IMR-90 (cell line): Measurements from ENCODE around the gene CYYR1. TPM values are rescaled to one million over a fixed set of nuclear protein-coding genes. Genes with fewer than 3 reads are reported as not detected.

Experiments
- ATAC-seq: fragments of 200-7000 bp; cut with Tn5 transposase; 2 replicates; pipeline ENCODE4 v1.9.1; 2020; ENCODE audit warnings: low read depth, mild to moderate bottlenecking, moderate library complexity
- BruUV-seq: library from RNA; stranded (reverse); fragments of 400-500 nt; replicated peaks from 2 replicates; lab custom pipeline; 2021; lab: Mats Ljungman, UMichigan
- CTCF ChIA-PET: fragments of 300-600 bp; formaldehyde crosslinking; extraction: SDS; loops from one replicate; lab custom pipeline; 2021; ENCODE audit warnings: antibody characterized with exemption; lab: Yijun Ruan, JAX
- POLR2A ChIA-PET: fragments of 300-600 bp; sonication (Branson Sonifier 250); formaldehyde crosslinking; loops from one replicate; lab custom pipeline; 2022; ENCODE audit warnings: antibody characterized with exemption; ENCODE audit not compliant: unreplicated experiment; lab: Charles Lee
- DNase-seq: peaks from one replicate; pipeline ENCODE4 v3.0.0; 2013
- H2AFZ ChIP-seq: replicated peaks from 2 replicates; pipeline ENCODE3; 2013; ENCODE audit warnings: low read length, mild to moderate bottlenecking; ENCODE audit not compliant: poor library complexity
- H2AK5ac ChIP-seq: 2 replicates; pipeline ENCODE4 v1.6.1; 2013; ENCODE audit warnings: low read depth, low read length, inconsistent platforms
- H2AK9ac ChIP-seq: replicated peaks from 2 replicates; pipeline ENCODE3; 2013; ENCODE audit warnings: mild to moderate bottlenecking, low read depth, low read length, moderate library complexity; ENCODE audit not compliant: poor library complexity
- H2BK120ac ChIP-seq: 2 replicates; pipeline ENCODE4 v1.6.1; 2013; ENCODE audit warnings: low read depth, low read length, inconsistent platforms
- H2BK15ac ChIP-seq: 3 replicates; pipeline ENCODE4 v1.6.1; 2013; ENCODE audit warnings: low read depth, low read length, inconsistent platforms
- H2BK20ac ChIP-seq: 2 replicates; pipeline ENCODE4 v1.6.1; 2013; ENCODE audit warnings: low read depth, mild to moderate bottlenecking, inconsistent platforms, low read length, moderate library complexity
- H2BK5ac ChIP-seq: 2 replicates; pipeline ENCODE4 v1.6.1; 2013; ENCODE audit warnings: mild to moderate bottlenecking, low read depth, low read length, inconsistent platforms; ENCODE audit not compliant: poor library complexity, severe bottlenecking
- H3K14ac ChIP-seq: replicated peaks from 2 replicates; pipeline ENCODE4 v1.6.1; 2013; ENCODE audit warnings: low read depth, low read length, inconsistent platforms
- H3K18ac ChIP-seq: 2 replicates; pipeline ENCODE4 v1.6.1; 2013; ENCODE audit warnings: low read depth, low read length, control low read depth
- H3K23ac ChIP-seq: 2 replicates; pipeline ENCODE4 v1.6.1; 2013; ENCODE audit warnings: low read depth, low read length, inconsistent platforms
- H3K27ac ChIP-seq: 2 replicates; pipeline ENCODE4 v1.5.1; 2013; ENCODE audit warnings: mild to moderate bottlenecking, control low read depth, low read length; ENCODE audit not compliant: insufficient read depth
- H3K27me3 ChIP-seq: 2 replicates; pipeline ENCODE4 v1.6.1; 2013; ENCODE audit warnings: low read length; ENCODE audit not compliant: control insufficient read depth, insufficient read depth
- H3K36me3 ChIP-seq: 2 replicates; pipeline ENCODE4 v1.6.1; 2013; ENCODE audit warnings: low read length, mixed read lengths; ENCODE audit not compliant: control insufficient read depth, insufficient read depth
- H3K4ac ChIP-seq: 2 replicates; pipeline ENCODE4 v1.6.1; 2013; ENCODE audit warnings: low read depth, low read length, inconsistent platforms
- H3K4me1 ChIP-seq: 2 replicates; pipeline ENCODE4 v1.6.1; 2013; ENCODE audit warnings: low read length, mixed read lengths; ENCODE audit not compliant: control insufficient read depth, insufficient read depth
- H3K4me2 ChIP-seq: 2 replicates; pipeline ENCODE4 v1.6.1; 2013; ENCODE audit warnings: low read depth, mild to moderate bottlenecking, control low read depth, low read length, moderate library complexity
- H3K4me3 ChIP-seq: 2 replicates; pipeline ENCODE4 v1.5.1; 2013; ENCODE audit warnings: low read depth, mild to moderate bottlenecking, control low read depth, low read length, moderate library complexity; ENCODE audit not compliant: insufficient read depth
- H3K56ac ChIP-seq: 2 replicates; pipeline ENCODE4 v1.6.1; 2013; ENCODE audit warnings: low read length, inconsistent platforms; ENCODE audit not compliant: insufficient read depth; ENCODE audit errors: extremely low read depth
- H3K79me1 ChIP-seq, 2 experiments: 2 replicates each; pipeline ENCODE4 v1.6.1; 2013; ENCODE audit warnings: low read length in 2 of 2, inconsistent platforms in 1 of 2, low read depth in 1 of 2
- H3K9ac ChIP-seq: 2 replicates; pipeline ENCODE4 v1.6.1; 2013; ENCODE audit warnings: low read depth, low read length, control low read depth
- H3K9me1 ChIP-seq: 2 replicates; pipeline ENCODE4 v1.6.1; 2013; ENCODE audit warnings: low read length, inconsistent platforms; ENCODE audit not compliant: insufficient read depth
- H3K9me3 ChIP-seq: 2 replicates; pipeline ENCODE4 v1.6.1; 2013; ENCODE audit warnings: low read length; ENCODE audit not compliant: control insufficient read depth, insufficient read depth
- H4K20me1 ChIP-seq: 2 replicates; pipeline ENCODE4 v1.6.1; 2013; ENCODE audit warnings: low read length, inconsistent platforms; ENCODE audit not compliant: insufficient read depth
- H4K5ac ChIP-seq: 2 replicates; pipeline ENCODE4 v1.6.1; 2013; ENCODE audit warnings: mild to moderate bottlenecking, low read depth, low read length, control low read depth
- H4K8ac ChIP-seq, 2 experiments: 2 replicates each; pipeline ENCODE4 v1.6.1; 2013; ENCODE audit warnings: low read depth in 2 of 2, low read length in 2 of 2, control low read depth in 1 of 2, inconsistent platforms in 1 of 2
- H4K91ac ChIP-seq: 2 replicates; pipeline ENCODE4 v1.6.1; 2013; ENCODE audit warnings: low read depth, low read length, inconsistent platforms; ENCODE audit not compliant: insufficient read depth
- MAFK ChIP-seq: IDR thresholded peaks from 2 replicates; pipeline ENCODE4 v1.6.1; 2012; ENCODE audit warnings: low read depth, low read length, improper control_type of control experiment
- RFX5 ChIP-seq: IDR thresholded peaks from 2 replicates; pipeline ENCODE4 v1.8.0; 2012; ENCODE audit warnings: low read depth, mild to moderate bottlenecking, low read length, moderate library complexity
- WGBS, 2 experiments: methylation state at CpG; one replicate each; pipeline versions ENCODE4 v1.1.5 to v1.1.7; 2013; ENCODE audit warnings: missing lambda C conversion rate in 2 of 2; ENCODE audit not compliant: insufficient read length in 1 of 2; ENCODE audit errors: extremely low coverage in 2 of 2; 5-methylcytosine and 5-hydroxymethylcytosine counted together
- dilution Hi-C: fragments of 300-500 bp; cut with HindIII; formaldehyde crosslinking; loops from one replicate; pipeline ENCODE4 v1.14.3; 2018; ENCODE audit warnings: low sequenced_read_pairs; ENCODE audit not compliant: unreplicated experiment
- in situ Hi-C: fragments of 300-500 bp; cut with MboI; formaldehyde crosslinking; loops from 3 replicates; pipeline ENCODE4 v1.14.3; 2019; ENCODE audit warnings: low sequenced_read_pairs, inconsistent platforms, mixed read lengths
- intact Hi-C: fragments of 100-400 bp; cut with micrococcal nuclease; formaldehyde crosslinking; loops from 2 replicates; pipeline ENCODE4 v1.10.0; 2022
- polyA plus RNA-seq, 3 experiments: library from polyadenylated mRNA; depleted of rRNA; stranded (reverse); fragments of >200 nt; gene quantifications; 2 replicates each; pipeline ENCODE4 v1.2.3, GENCODE V29; 2012; ENCODE audit warnings: low replicate concordance in 1 of 3
- total RNA-seq: library from RNA; depleted of rRNA; stranded (reverse); fragments of >200 nt; gene quantifications from 2 replicates; pipeline ENCODE4 v1.2.3, GENCODE V29; 2012

CYYR1 gene
- total and polyA plus RNA-seq, 2 of the 4 experiments (the other 2 are of a cell fraction) = not detected

GRCh38 chr21:26553898-26554297 is 19.2 kb downstream of the CYYR1 start:
- no TSS peak for BruUV-seq
- ATAC-seq (no peak), DNase-seq (no peak)
- Histone ChIP-seq H2AK5ac (no peak overlapping the region), H3K9ac (no peak overlapping the region), H3K4ac (no peak overlapping the region), H2BK15ac (no peak overlapping the region), H3K36me3 (no peaks in the 10 kb centered on the region), H2AK9ac (no peak overlapping the region), H3K79me1 (no peaks in the 10 kb centered on the region), H4K91ac (no peak overlapping the region), H2BK20ac (no peak overlapping the region), H3K4me2 (no peak overlapping the region), H2AFZ (no peak overlapping the region), H3K4me3 (no peak overlapping the region), H3K23ac (no peak overlapping the region), H4K5ac (no peak overlapping the region), H2BK5ac (no peak overlapping the region), H3K27ac (no peak overlapping the region), H4K8ac (no peak overlapping the region), H3K56ac (no peak overlapping the region), H3K14ac (no peak overlapping the region), H3K4me1 (no peaks in the 10 kb centered on the region), H3K27me3 (no peaks in the 10 kb centered on the region), H3K9me1 (no peaks in the 10 kb centered on the region), H3K18ac (no peak overlapping the region), H4K20me1 (no peaks in the 10 kb centered on the region), H3K9me3 (no peaks in the 10 kb centered on the region), H2BK120ac (no peak overlapping the region)
- no CpG with 5 or more reads among the region's 2 CpGs for WGBS, 2 experiments
- in situ Hi-C loops = no loop called here
- TF ChIP-seq MAFK (peak; percentile 57), RFX5 (no peak)
- intact Hi-C loops = no loop called here
- ChIA-PET POLR2A (no interaction called here), CTCF (no interaction called here)
- dilution Hi-C loops = no loop called here
